IMR-90 (cell line): Measurements from ENCODE around the gene USP9X. TPM values are rescaled to one million over a fixed set of nuclear protein-coding genes. Genes with fewer than 3 reads are reported as not detected.

Experiments
- ATAC-seq: fragments of 200-7000 bp; cut with Tn5 transposase; 2 replicates; pipeline ENCODE4 v1.9.1; 2020; ENCODE audit warnings: low read depth, mild to moderate bottlenecking, moderate library complexity
- BruUV-seq: library from RNA; stranded (reverse); fragments of 400-500 nt; replicated peaks from 2 replicates; lab custom pipeline; 2021; lab: Mats Ljungman, UMichigan
- CTCF ChIA-PET: fragments of 300-600 bp; formaldehyde crosslinking; extraction: SDS; loops from one replicate; lab custom pipeline; 2021; ENCODE audit warnings: antibody characterized with exemption; lab: Yijun Ruan, JAX
- POLR2A ChIA-PET: fragments of 300-600 bp; sonication (Branson Sonifier 250); formaldehyde crosslinking; loops from one replicate; lab custom pipeline; 2022; ENCODE audit warnings: antibody characterized with exemption; ENCODE audit not compliant: unreplicated experiment; lab: Charles Lee
- DNase-seq: peaks from one replicate; pipeline ENCODE4 v3.0.0; 2013
- H2AFZ ChIP-seq: replicated peaks from 2 replicates; pipeline ENCODE3; 2013; ENCODE audit warnings: low read length, mild to moderate bottlenecking; ENCODE audit not compliant: poor library complexity
- H2AK5ac ChIP-seq: 2 replicates; pipeline ENCODE4 v1.6.1; 2013; ENCODE audit warnings: low read depth, low read length, inconsistent platforms
- H2AK9ac ChIP-seq: replicated peaks from 2 replicates; pipeline ENCODE3; 2013; ENCODE audit warnings: mild to moderate bottlenecking, low read depth, low read length, moderate library complexity; ENCODE audit not compliant: poor library complexity
- H2BK120ac ChIP-seq: 2 replicates; pipeline ENCODE4 v1.6.1; 2013; ENCODE audit warnings: low read depth, low read length, inconsistent platforms
- H2BK15ac ChIP-seq: 3 replicates; pipeline ENCODE4 v1.6.1; 2013; ENCODE audit warnings: low read depth, low read length, inconsistent platforms
- H2BK20ac ChIP-seq: 2 replicates; pipeline ENCODE4 v1.6.1; 2013; ENCODE audit warnings: low read depth, mild to moderate bottlenecking, inconsistent platforms, low read length, moderate library complexity
- H2BK5ac ChIP-seq: 2 replicates; pipeline ENCODE4 v1.6.1; 2013; ENCODE audit warnings: mild to moderate bottlenecking, low read depth, low read length, inconsistent platforms; ENCODE audit not compliant: poor library complexity, severe bottlenecking
- H3K14ac ChIP-seq: replicated peaks from 2 replicates; pipeline ENCODE4 v1.6.1; 2013; ENCODE audit warnings: low read depth, low read length, inconsistent platforms
- H3K18ac ChIP-seq: 2 replicates; pipeline ENCODE4 v1.6.1; 2013; ENCODE audit warnings: low read depth, low read length, control low read depth
- H3K23ac ChIP-seq: 2 replicates; pipeline ENCODE4 v1.6.1; 2013; ENCODE audit warnings: low read depth, low read length, inconsistent platforms
- H3K27ac ChIP-seq: 2 replicates; pipeline ENCODE4 v1.5.1; 2013; ENCODE audit warnings: mild to moderate bottlenecking, control low read depth, low read length; ENCODE audit not compliant: insufficient read depth
- H3K27me3 ChIP-seq: 2 replicates; pipeline ENCODE4 v1.6.1; 2013; ENCODE audit warnings: low read length; ENCODE audit not compliant: control insufficient read depth, insufficient read depth
- H3K36me3 ChIP-seq: 2 replicates; pipeline ENCODE4 v1.6.1; 2013; ENCODE audit warnings: low read length, mixed read lengths; ENCODE audit not compliant: control insufficient read depth, insufficient read depth
- H3K4ac ChIP-seq: 2 replicates; pipeline ENCODE4 v1.6.1; 2013; ENCODE audit warnings: low read depth, low read length, inconsistent platforms
- H3K4me1 ChIP-seq: 2 replicates; pipeline ENCODE4 v1.6.1; 2013; ENCODE audit warnings: low read length, mixed read lengths; ENCODE audit not compliant: control insufficient read depth, insufficient read depth
- H3K4me2 ChIP-seq: 2 replicates; pipeline ENCODE4 v1.6.1; 2013; ENCODE audit warnings: low read depth, mild to moderate bottlenecking, control low read depth, low read length, moderate library complexity
- H3K4me3 ChIP-seq: 2 replicates; pipeline ENCODE4 v1.5.1; 2013; ENCODE audit warnings: low read depth, mild to moderate bottlenecking, control low read depth, low read length, moderate library complexity; ENCODE audit not compliant: insufficient read depth
- H3K56ac ChIP-seq: 2 replicates; pipeline ENCODE4 v1.6.1; 2013; ENCODE audit warnings: low read length, inconsistent platforms; ENCODE audit not compliant: insufficient read depth; ENCODE audit errors: extremely low read depth
- H3K79me1 ChIP-seq, 2 experiments: 2 replicates each; pipeline ENCODE4 v1.6.1; 2013; ENCODE audit warnings: low read length in 2 of 2, inconsistent platforms in 1 of 2, low read depth in 1 of 2
- H3K9ac ChIP-seq: 2 replicates; pipeline ENCODE4 v1.6.1; 2013; ENCODE audit warnings: low read depth, low read length, control low read depth
- H3K9me1 ChIP-seq: 2 replicates; pipeline ENCODE4 v1.6.1; 2013; ENCODE audit warnings: low read length, inconsistent platforms; ENCODE audit not compliant: insufficient read depth
- H3K9me3 ChIP-seq: 2 replicates; pipeline ENCODE4 v1.6.1; 2013; ENCODE audit warnings: low read length; ENCODE audit not compliant: control insufficient read depth, insufficient read depth
- H4K20me1 ChIP-seq: 2 replicates; pipeline ENCODE4 v1.6.1; 2013; ENCODE audit warnings: low read length, inconsistent platforms; ENCODE audit not compliant: insufficient read depth
- H4K5ac ChIP-seq: 2 replicates; pipeline ENCODE4 v1.6.1; 2013; ENCODE audit warnings: mild to moderate bottlenecking, low read depth, low read length, control low read depth
- H4K8ac ChIP-seq, 2 experiments: 2 replicates each; pipeline ENCODE4 v1.6.1; 2013; ENCODE audit warnings: low read depth in 2 of 2, low read length in 2 of 2, control low read depth in 1 of 2, inconsistent platforms in 1 of 2
- H4K91ac ChIP-seq: 2 replicates; pipeline ENCODE4 v1.6.1; 2013; ENCODE audit warnings: low read depth, low read length, inconsistent platforms; ENCODE audit not compliant: insufficient read depth
- CEBPB ChIP-seq: IDR thresholded peaks from 2 replicates; pipeline ENCODE4 v1.6.1; 2012; ENCODE audit warnings: low read depth, low read length, improper control_type of control experiment
- CHD1 ChIP-seq: IDR thresholded peaks from 2 replicates; pipeline ENCODE4 v1.6.1; 2012; ENCODE audit warnings: low read depth, low read length, improper control_type of control experiment
- CTCF ChIP-seq: conservative IDR thresholded peaks from 2 replicates; pipeline ENCODE4 v1.5.1; 2012; ENCODE audit warnings: mild to moderate bottlenecking, low read depth, low read length, improper control_type of control experiment
- ELK1 ChIP-seq: fragments of 150-350 bp; IDR thresholded peaks from 2 replicates; pipeline ENCODE4 v1.6.1; 2016; ENCODE audit warnings: low read depth, mild to moderate bottlenecking, low read length, moderate library complexity, borderline replicate concordance
- FOS ChIP-seq: fragments of 150-350 bp; IDR thresholded peaks from 2 replicates; pipeline ENCODE4 v1.6.1; 2016; ENCODE audit warnings: low read depth, low read length
- MAFK ChIP-seq: IDR thresholded peaks from 2 replicates; pipeline ENCODE4 v1.6.1; 2012; ENCODE audit warnings: low read depth, low read length, improper control_type of control experiment
- MAZ ChIP-seq: IDR thresholded peaks from 2 replicates; pipeline ENCODE4 v1.6.1; 2012; ENCODE audit warnings: low read depth, mild to moderate bottlenecking, low read length, improper control_type of control experiment, moderate library complexity, borderline replicate concordance
- MXI1 ChIP-seq: IDR thresholded peaks from 2 replicates; pipeline ENCODE4 v1.6.1; 2012; ENCODE audit warnings: low read depth, mild to moderate bottlenecking, low read length, moderate library complexity, borderline replicate concordance
- NFE2L2 ChIP-seq: fragments of 150-350 bp; IDR thresholded peaks from 2 replicates; pipeline ENCODE4 v1.6.1; 2016; ENCODE audit warnings: low read depth, mild to moderate bottlenecking, low read length
- RAD21 ChIP-seq: IDR thresholded peaks from 2 replicates; pipeline ENCODE4 v1.6.1; 2012; ENCODE audit warnings: low read length, improper control_type of control experiment
- RFX5 ChIP-seq: IDR thresholded peaks from 2 replicates; pipeline ENCODE4 v1.8.0; 2012; ENCODE audit warnings: low read depth, mild to moderate bottlenecking, low read length, moderate library complexity
- SMC3 ChIP-seq: fragments of 150-350 bp; IDR thresholded peaks from 2 replicates; pipeline ENCODE4 v1.6.1; 2016; ENCODE audit warnings: low read depth, mild to moderate bottlenecking, antibody characterized with exemption, low read length, moderate library complexity
- WGBS, 2 experiments: methylation state at CpG; one replicate each; pipeline versions ENCODE4 v1.1.5 to v1.1.7; 2013; ENCODE audit warnings: missing lambda C conversion rate in 2 of 2; ENCODE audit not compliant: insufficient read length in 1 of 2; ENCODE audit errors: extremely low coverage in 2 of 2; 5-methylcytosine and 5-hydroxymethylcytosine counted together
- dilution Hi-C: fragments of 300-500 bp; cut with HindIII; formaldehyde crosslinking; loops from one replicate; pipeline ENCODE4 v1.14.3; 2018; ENCODE audit warnings: low sequenced_read_pairs; ENCODE audit not compliant: unreplicated experiment
- in situ Hi-C: fragments of 300-500 bp; cut with MboI; formaldehyde crosslinking; loops from 3 replicates; pipeline ENCODE4 v1.14.3; 2019; ENCODE audit warnings: low sequenced_read_pairs, inconsistent platforms, mixed read lengths
- intact Hi-C: fragments of 100-400 bp; cut with micrococcal nuclease; formaldehyde crosslinking; loops from 2 replicates; pipeline ENCODE4 v1.10.0; 2022
- polyA plus RNA-seq, 3 experiments: library from polyadenylated mRNA; depleted of rRNA; stranded (reverse); fragments of >200 nt; gene quantifications; 2 replicates each; pipeline ENCODE4 v1.2.3, GENCODE V29; 2012; ENCODE audit warnings: low replicate concordance in 1 of 3
- total RNA-seq: library from RNA; depleted of rRNA; stranded (reverse); fragments of >200 nt; gene quantifications from 2 replicates; pipeline ENCODE4 v1.2.3, GENCODE V29; 2012

Gene USP9X
- total and polyA plus RNA-seq, 2 of the 4 experiments (the other 2 are of a cell fraction), result 17.5 to 104 TPM

DNA sequence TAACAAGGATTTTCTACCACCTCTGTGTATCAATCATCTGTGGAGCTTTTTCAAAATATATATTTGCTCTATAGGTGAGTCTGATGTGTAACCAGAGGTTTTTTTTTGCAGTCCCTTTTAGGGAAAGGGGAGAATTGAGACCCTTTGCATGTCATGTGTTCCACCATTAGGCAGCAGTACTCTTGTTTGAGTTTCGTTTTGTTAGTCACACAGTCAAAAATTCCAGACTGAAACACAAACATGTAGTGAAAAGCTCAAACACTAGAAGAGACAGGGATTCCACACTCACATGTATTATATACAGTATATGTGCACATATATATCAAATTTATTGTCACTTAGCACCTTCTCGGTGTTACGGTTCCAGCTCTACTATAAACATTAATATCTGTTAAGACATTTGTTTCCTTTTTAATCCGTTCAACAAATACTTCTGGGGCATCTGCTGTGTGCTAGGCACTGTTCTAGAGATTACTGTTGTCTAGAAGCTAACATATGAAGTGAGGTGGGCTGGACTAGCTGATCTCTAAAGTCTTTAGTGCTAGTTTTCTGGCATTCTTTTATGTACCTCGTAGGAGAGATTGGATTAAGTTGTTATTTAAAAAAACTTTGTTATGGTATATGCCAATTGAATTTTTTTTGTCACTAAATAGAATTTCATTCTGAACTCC lies 5.5 kb downstream of the USP9X start:
- H2AK5ac ChIP-seq, result no peak overlapping the region
- H3K9ac ChIP-seq, result no peak overlapping the region
- dilution Hi-C loops, result no loop called here
- H2AFZ ChIP-seq, result no peak overlapping the region
- no peak overlapping the region for H2BK5ac ChIP-seq
- H2BK20ac ChIP-seq, result no peak overlapping the region
- H4K20me1 ChIP-seq, result peaks cover 97% of the 10 kb centered on the region
- intact Hi-C loops, result no loop called here
- no CpG with 5 or more reads among the region's 5 CpGs for WGBS, 2 experiments
- H3K14ac ChIP-seq, result no peak overlapping the region
- H4K91ac ChIP-seq, result no peak overlapping the region
- in situ Hi-C loops, result no loop called here
- no peak overlapping the region for H2AK9ac ChIP-seq
- 0 out of 2 replicates have a peak, but pooled peaks cover 1% of the 10 kb centered on the region for H3K36me3 ChIP-seq
- H2BK120ac ChIP-seq, result no peak overlapping the region
- H4K8ac ChIP-seq, result no peak overlapping the region
- peaks cover 4% of the 10 kb centered on the region; the same call in 1 of the 2 replicates for H3K27me3 ChIP-seq
- H3K9me3 ChIP-seq, result no peaks in the 10 kb centered on the region
- DNase-seq (peak; percentile 35), ATAC-seq (no peak)
- no TSS peak for BruUV-seq
- no peak overlapping the region for H3K27ac ChIP-seq
- no peak overlapping the region for H3K4me3 ChIP-seq
- H3K23ac ChIP-seq, result no peak overlapping the region
- CTCF ChIA-PET, result no interaction called here
- H3K18ac ChIP-seq, result no peak overlapping the region
- no peak overlapping the region for H2BK15ac ChIP-seq
- TF ChIP-seq MAZ (no peak), NFE2L2 (no peak), CEBPB (no peak), FOS (no peak), CHD1 (no peak), SMC3 (no peak), RFX5 (no peak), MAFK (no peak), CTCF (no peak), ELK1 (no peak), MXI1 (no peak), RAD21 (no peak)
- H4K5ac ChIP-seq, result no peak overlapping the region
- H3K4ac ChIP-seq, result no peak overlapping the region
- H3K79me1 ChIP-seq, result peaks cover 0 to 30% of the 10 kb centered on the region in 2 experiments; a peak in 3 of 4 replicates
- H3K4me2 ChIP-seq, result peak overlapping the region; percentile 72; the same call in 1 of the 2 replicates
- H3K4me1 ChIP-seq, result no peaks in the 10 kb centered on the region; the same call in 1 of the 2 replicates
- H3K9me1 ChIP-seq, result peaks cover 20% of the 10 kb centered on the region
- H3K56ac ChIP-seq, result no peak overlapping the region
- POLR2A ChIA-PET, result no interaction called here
